Hypothalamus (tissue), 51 donors: ENCODE data around the gene SIAH3.

Experiments
- DNase-seq, 51 donors: peaks; one replicate each; lab custom pipeline; 2025; lab: John Stamatoyannopoulos, UW

The SIAH3 gene

DNA sequence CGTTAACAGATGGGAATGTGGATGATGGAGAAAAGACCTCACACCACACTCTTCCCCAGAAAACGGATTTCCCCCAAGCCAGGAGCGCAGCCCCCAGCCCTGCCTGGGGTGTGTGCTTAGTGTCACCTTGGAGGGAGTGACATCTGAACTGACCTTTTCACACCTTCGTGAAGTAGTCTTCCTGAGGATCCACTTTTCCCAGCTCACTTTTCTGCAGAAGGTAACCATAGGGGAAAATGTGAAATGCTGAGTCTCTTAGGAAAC lies 26.2 kb downstream of the SIAH3 start:
- DNase-seq = no peak

DNA sequence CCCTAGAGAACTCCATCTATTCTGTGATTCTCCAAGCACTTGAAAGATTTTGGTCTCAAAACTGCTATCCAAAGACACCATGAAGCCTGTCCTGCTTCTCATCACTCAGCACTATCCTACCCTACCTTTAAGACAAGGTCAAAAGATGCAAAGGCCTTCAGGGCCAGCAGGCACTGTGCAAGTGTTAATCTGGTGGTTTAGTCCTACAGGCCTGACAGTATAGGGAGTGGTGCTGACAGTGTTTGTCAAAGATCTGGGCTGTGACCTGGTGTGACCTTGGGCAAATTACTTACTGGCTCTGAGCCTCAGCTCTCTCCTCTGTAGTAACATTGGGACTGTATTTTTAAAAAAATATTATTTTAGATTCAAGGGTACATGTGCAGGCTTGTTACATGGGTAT lies 28.0 kb downstream of the SIAH3 start:
- no peak for DNase-seq

DNA sequence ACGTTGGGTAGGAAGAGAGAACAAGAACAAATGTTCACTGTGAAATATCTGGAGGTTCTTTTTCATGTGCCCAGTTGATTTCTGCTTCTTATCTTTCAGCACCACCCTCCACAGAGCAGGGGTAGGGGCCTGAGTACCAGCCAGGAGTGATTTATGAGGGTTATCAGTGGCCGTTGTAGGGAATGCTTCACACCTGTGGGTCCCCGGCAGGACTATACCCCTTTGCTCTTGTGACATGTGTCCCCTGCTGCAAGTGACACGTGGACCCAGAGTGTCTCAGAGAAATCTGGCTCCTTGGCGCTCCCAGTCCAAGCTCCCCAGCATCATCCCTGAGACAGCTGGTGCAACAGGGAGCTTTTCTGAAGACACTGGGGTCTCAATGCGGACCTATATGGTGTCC lies 29.7 kb downstream of the SIAH3 start:
- no peak for DNase-seq

DNA sequence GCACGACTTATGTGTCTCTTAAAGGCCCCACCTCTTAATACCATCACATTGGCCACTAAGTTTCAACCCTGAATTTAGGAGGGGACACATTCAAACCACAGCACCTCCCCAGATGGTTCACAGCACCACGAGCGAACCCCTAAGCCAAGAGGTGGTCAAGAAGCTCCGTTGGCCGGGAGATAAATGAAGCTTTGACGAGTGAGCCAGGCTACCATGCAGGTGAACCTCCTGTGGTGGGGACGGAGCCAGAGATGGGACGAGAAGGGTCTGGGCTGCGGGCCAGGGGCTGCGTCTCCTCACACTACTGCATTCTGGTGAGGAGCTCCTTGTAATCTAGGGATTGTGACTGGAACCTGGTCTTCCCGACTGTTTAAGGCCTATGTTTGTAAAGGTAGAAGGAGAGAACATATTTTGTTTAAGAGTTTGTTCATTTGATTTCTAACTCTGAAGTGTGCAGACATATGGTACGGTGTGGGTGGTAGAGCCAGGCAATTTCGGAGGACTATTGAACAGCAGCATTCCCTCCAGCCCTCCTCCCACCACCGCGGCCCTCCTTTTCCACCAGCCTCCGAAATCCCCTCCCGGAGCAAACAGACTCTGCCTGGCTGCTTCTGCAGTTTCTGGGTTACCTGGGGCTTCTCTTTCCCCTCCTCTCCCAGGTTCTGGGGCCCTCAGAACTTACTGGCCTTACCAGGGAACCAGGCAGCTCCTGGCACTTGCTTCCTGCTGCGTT lies 31.3 kb downstream of the SIAH3 start:
- DNase-seq = peak in 1 of 51 donors; percentile 12

DNA sequence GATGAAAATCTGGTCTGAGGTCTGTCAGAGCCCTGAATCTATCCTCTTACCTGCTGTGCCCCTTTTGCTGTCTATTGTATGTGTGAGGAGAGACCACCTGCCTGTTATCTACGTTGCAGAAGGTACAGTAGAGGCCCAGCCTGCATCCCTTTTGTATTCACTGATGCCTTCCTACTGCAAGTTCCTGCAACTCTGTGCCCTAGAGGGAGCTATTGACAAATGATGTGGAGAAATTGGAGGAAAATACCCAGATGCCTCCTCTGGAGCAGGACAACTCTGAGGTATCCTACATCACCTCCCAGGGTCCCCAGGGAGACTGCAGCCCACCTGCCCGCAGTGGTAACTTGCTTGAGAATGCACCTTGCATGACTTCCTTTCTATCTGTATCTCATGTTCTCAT lies 33.7 kb downstream of the SIAH3 start:
- DNase-seq = no peak

GRCh38 chr13:45816427-45816826 lies 35.1 kb downstream of the SIAH3 start:
- no peak for DNase-seq

GRCh38 chr13:45812695-45813372 lies 38.7 kb downstream of the SIAH3 start:
- no peak for DNase-seq

GRCh38 chr13:45811891-45812694 lies 39.5 kb downstream of the SIAH3 start:
- no peak for DNase-seq

GRCh38 chr13:45809801-45810394 lies 41.7 kb downstream of the SIAH3 start:
- no peak for DNase-seq

DNA sequence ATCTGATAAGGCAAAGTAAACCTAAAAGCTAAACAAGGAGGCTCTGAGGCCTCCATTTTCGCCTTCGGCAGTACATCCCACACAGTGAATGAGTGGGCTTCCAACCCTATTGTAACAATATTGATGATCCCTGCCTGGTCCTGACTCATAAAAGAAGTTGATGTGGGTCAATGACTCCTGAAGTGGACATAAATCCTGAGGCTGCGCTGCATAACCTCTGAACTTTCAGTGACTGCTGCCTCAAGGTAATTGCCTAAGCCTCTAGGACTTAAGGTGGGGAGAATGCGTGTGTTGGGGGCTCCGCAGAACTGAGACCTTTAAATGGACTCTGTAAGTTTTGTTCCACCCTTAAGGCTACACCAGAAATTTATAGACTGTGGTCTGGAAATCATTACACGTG lies 42.6 kb downstream of the SIAH3 start:
- no peak for DNase-seq

GRCh38 chr13:45807520-45808099 lies 43.9 kb downstream of the SIAH3 start:
- DNase-seq = peak in 19 of 51 donors; percentile 2 to 46 (median 24)

GRCh38 chr13:45800485-45800884 lies 51.1 kb downstream of the SIAH3 start:
- DNase-seq = no peak

DNA sequence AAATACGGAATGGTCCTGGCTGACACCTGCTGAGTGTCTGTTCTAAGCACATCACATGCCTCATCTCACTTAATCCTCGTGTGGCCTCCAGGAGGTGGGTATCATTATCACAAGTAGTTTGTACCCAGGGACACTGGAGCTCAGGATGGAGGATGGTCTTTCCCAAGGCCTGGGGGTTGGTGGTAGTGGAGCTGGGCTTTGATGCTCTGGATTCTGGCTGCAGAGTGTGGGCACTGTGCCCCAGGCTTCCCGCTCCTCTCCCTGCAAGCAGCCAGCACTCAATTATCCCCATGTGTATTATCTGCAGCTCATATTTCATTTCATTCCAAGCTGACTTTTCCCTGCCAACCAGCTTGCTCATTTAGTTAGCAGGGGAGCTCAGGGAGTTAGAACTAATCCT lies 52.1 kb downstream of the SIAH3 start:
- no peak for DNase-seq

DNA sequence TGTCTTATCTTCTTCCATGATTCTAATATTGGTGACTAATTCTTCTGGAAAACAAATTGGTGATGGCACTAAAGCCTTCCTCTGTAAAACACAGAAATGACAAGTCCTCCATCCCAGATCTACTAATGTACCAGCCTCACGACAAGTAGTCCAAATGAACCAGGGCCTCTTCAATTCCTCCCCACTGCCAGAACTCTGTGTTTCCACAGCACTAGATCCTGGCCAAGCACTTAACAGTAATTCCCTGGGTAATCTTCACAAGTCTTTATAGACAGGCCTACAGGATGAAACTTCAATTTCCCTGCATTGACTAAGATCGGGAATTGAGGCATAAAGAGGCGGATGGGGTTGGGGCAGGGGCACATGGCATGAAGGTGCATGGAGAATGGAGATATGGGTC lies 52.7 kb downstream of the SIAH3 start:
- no peak for DNase-seq

DNA sequence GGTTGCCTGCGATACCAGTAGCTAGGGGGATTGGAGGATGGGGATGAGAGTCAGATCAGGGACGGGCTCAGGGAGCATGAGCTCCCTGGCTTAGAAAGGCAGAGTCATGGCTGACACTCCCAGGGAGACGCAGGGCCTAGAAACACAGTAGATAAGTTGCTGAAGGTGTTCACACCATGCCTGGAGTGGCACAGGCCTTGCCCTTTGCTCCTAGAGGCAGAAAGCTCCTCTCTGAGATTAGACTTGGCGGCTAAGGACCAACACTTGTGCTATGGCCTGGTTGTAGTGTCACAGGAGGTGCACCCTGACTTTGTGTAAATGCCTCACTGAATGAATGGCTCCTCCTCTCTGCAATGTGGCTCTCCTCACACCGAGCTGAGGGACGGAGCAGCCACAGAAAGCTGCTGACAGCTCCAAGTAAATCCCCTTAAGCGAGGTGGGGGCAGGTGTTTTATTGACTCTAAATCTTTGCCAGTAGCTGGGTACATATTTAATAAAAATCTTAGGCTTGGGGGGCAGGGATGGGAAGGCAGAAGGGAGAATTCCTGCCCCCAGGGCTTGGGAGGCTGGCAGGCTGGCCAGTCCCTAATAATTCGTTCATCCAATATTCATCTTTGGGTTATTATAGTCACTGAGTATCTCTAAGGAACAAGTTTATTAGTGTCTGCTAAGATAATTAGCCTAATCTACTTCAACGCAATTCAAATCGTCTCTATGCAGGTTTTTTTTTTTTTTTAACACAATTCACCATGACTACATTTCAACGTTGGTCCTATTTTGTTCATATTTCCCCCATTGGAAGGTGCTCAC lies 54.9 kb downstream of the SIAH3 start:
- no peak for DNase-seq

GRCh38 chr13:45792827-45793303 lies 58.7 kb downstream of the SIAH3 start:
- no peak for DNase-seq

GRCh38 chr13:45788011-45788410 lies 63.5 kb downstream of the SIAH3 start:
- no peak for DNase-seq

DNA sequence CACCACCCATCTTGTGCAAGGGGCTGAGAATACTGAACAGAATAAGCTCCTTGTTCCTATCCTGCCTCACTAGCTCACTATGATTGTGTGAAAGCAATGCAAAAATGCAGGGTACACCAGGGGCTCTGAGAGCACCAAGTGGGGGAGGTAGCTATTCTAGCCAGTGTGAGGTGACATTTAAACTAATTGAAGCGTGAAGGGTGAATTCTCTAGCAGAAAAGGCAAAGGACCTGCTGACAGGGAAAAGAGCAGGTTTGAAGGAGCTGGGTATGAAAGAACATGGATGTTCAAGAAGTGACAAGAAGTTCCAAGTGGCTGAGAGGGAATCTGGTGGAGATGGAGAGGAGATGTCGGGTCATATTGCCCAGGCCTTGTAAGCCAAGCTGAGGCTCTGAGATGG lies 64.2 kb downstream of the SIAH3 start:
- DNase-seq = no peak

DNA sequence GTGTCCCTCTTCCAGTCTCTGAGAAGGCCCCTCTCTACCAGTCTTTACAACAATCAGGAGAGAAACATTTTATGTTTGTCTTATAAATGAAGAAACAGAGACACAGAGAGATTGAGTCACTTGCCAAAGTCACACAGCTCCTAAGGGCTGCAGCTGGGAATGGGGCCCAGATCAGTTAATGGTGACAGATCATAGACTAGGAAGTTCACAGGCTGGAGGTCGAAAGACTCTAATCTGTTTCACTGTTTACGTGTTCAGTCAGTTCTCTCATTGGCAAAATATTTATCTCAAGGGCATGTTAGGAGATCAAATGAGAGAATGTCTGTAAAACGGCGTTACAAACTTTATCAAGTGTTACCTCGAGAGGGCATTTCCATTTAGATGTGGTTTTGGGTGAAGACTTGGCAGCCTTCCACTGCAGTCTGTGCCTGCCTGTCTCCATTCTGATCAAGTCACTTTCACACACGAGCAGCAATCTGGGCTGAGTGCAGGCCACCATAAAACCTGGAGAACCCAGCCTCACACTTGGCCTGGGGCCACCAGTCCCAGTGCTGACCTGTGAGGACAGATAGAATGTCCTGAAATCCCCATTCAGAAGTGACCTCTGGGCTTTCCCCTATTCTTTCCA lies 65.1 kb downstream of the SIAH3 start:
- DNase-seq = no peak
